WTC11 (cell line): Measurements from ENCODE around the gene GTF2H4.

Source experiments
- CREB1 ChIP-seq: sonication (generic); formaldehyde crosslinking; IDR thresholded peaks from 2 replicates; pipeline ENCODE4 v1.8.0; 2023; ENCODE audit warnings: mild to moderate bottlenecking, missing genetic modification reagents
- MYBL2 ChIP-seq: sonication (generic); formaldehyde crosslinking; IDR thresholded peaks from 2 replicates; pipeline ENCODE4 v1.8.1; 2023; ENCODE audit warnings: mild to moderate bottlenecking, moderate library complexity, missing genetic modification reagents
- NFYB ChIP-seq: sonication (generic); formaldehyde crosslinking; conservative IDR thresholded peaks from 2 replicates; pipeline ENCODE4 v1.8.0; 2022; ENCODE audit warnings: low read depth, missing genetic modification reagents
- SMAD4 ChIP-seq: sonication (generic); formaldehyde crosslinking; IDR thresholded peaks from 2 replicates; pipeline ENCODE4 v1.8.0; 2022; ENCODE audit warnings: mild to moderate bottlenecking, missing genetic modification reagents
- SP1 ChIP-seq: sonication (generic); formaldehyde crosslinking; conservative IDR thresholded peaks from 2 replicates; pipeline ENCODE4 v1.8.1; 2022; ENCODE audit warnings: missing genetic modification reagents
- ZNF232 ChIP-seq: sonication (generic); formaldehyde crosslinking; IDR thresholded peaks from 2 replicates; pipeline ENCODE4 v1.8.0; 2022; ENCODE audit warnings: mild to moderate bottlenecking, missing genetic modification reagents
- TF ChIP-seq, protein P1 (sequence below): fragments of 200-600 bp; IDR thresholded peaks from 2 replicates; pipeline ENCODE4 v1.8.0; 2022; ENCODE audit warnings: antibody characterized with exemption
- TF ChIP-seq, protein P2 (sequence below): sonication (generic); formaldehyde crosslinking; IDR thresholded peaks from 2 replicates; pipeline ENCODE4 v1.8.0; 2023; ENCODE audit warnings: missing genetic modification reagents, mild to moderate bottlenecking, borderline replicate concordance
- TF ChIP-seq, protein P3 (sequence below): sonication (generic); formaldehyde crosslinking; IDR thresholded peaks from 2 replicates; pipeline ENCODE4 v1.8.0; 2022; ENCODE audit warnings: missing genetic modification reagents

DNA sequence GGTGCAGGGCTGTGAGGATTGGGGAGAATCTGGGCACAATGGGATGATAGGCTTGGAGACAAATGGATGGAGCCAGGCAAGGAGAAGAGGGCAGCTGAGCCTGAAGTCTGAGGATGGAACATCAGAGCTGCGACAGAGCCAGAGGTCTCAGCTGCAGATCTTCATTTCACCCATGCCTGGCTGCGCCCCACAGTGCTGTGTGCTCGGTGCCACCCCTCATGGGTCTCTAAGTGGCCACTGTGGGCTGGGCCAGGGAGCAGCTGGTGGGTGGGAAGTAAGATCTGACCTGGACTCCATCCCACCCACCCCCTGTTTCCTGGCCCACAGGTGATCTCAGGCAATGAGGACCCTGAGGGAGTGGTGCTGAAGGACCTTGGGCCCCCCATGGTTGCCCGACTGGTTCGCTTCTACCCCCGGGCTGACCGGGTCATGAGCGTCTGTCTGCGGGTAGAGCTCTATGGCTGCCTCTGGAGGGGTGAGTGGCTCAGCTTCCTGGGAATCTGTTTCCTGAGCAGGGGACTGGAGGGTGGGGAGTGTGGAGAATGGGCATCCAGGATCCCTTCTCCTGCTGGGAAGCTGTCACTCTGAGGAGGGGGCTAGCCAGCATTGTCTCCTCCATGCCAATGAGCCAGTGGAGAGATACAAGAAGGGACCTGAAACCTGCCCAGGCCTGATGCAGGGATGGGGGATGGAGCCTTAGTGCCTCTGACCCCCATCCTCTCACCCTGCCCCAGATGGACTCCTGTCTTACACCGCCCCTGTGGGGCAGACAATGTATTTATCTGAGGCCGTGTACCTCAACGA is 17.2 kb upstream of the GTF2H4 start:
- TF ChIP-seq, protein P1, sequence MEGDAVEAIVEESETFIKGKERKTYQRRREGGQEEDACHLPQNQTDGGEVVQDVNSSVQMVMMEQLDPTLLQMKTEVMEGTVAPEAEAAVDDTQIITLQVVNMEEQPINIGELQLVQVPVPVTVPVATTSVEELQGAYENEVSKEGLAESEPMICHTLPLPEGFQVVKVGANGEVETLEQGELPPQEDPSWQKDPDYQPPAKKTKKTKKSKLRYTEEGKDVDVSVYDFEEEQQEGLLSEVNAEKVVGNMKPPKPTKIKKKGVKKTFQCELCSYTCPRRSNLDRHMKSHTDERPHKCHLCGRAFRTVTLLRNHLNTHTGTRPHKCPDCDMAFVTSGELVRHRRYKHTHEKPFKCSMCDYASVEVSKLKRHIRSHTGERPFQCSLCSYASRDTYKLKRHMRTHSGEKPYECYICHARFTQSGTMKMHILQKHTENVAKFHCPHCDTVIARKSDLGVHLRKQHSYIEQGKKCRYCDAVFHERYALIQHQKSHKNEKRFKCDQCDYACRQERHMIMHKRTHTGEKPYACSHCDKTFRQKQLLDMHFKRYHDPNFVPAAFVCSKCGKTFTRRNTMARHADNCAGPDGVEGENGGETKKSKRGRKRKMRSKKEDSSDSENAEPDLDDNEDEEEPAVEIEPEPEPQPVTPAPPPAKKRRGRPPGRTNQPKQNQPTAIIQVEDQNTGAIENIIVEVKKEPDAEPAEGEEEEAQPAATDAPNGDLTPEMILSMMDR = no peak
- TF ChIP-seq, protein P2, sequence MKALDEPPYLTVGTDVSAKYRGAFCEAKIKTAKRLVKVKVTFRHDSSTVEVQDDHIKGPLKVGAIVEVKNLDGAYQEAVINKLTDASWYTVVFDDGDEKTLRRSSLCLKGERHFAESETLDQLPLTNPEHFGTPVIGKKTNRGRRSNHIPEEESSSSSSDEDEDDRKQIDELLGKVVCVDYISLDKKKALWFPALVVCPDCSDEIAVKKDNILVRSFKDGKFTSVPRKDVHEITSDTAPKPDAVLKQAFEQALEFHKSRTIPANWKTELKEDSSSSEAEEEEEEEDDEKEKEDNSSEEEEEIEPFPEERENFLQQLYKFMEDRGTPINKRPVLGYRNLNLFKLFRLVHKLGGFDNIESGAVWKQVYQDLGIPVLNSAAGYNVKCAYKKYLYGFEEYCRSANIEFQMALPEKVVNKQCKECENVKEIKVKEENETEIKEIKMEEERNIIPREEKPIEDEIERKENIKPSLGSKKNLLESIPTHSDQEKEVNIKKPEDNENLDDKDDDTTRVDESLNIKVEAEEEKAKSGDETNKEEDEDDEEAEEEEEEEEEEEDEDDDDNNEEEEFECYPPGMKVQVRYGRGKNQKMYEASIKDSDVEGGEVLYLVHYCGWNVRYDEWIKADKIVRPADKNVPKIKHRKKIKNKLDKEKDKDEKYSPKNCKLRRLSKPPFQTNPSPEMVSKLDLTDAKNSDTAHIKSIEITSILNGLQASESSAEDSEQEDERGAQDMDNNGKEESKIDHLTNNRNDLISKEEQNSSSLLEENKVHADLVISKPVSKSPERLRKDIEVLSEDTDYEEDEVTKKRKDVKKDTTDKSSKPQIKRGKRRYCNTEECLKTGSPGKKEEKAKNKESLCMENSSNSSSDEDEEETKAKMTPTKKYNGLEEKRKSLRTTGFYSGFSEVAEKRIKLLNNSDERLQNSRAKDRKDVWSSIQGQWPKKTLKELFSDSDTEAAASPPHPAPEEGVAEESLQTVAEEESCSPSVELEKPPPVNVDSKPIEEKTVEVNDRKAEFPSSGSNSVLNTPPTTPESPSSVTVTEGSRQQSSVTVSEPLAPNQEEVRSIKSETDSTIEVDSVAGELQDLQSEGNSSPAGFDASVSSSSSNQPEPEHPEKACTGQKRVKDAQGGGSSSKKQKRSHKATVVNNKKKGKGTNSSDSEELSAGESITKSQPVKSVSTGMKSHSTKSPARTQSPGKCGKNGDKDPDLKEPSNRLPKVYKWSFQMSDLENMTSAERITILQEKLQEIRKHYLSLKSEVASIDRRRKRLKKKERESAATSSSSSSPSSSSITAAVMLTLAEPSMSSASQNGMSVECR (CRISPR knock-in tag) = no peak
- TF ChIP-seq NFYB (CRISPR knock-in tag) (no peak), CREB1 (CRISPR knock-in tag) (no peak), MYBL2 (CRISPR knock-in tag) (no peak), SP1 (CRISPR knock-in tag) (no peak), ZNF232 (CRISPR knock-in tag) (no peak), SMAD4 (CRISPR knock-in tag) (no peak)
- TF ChIP-seq, protein P3, sequence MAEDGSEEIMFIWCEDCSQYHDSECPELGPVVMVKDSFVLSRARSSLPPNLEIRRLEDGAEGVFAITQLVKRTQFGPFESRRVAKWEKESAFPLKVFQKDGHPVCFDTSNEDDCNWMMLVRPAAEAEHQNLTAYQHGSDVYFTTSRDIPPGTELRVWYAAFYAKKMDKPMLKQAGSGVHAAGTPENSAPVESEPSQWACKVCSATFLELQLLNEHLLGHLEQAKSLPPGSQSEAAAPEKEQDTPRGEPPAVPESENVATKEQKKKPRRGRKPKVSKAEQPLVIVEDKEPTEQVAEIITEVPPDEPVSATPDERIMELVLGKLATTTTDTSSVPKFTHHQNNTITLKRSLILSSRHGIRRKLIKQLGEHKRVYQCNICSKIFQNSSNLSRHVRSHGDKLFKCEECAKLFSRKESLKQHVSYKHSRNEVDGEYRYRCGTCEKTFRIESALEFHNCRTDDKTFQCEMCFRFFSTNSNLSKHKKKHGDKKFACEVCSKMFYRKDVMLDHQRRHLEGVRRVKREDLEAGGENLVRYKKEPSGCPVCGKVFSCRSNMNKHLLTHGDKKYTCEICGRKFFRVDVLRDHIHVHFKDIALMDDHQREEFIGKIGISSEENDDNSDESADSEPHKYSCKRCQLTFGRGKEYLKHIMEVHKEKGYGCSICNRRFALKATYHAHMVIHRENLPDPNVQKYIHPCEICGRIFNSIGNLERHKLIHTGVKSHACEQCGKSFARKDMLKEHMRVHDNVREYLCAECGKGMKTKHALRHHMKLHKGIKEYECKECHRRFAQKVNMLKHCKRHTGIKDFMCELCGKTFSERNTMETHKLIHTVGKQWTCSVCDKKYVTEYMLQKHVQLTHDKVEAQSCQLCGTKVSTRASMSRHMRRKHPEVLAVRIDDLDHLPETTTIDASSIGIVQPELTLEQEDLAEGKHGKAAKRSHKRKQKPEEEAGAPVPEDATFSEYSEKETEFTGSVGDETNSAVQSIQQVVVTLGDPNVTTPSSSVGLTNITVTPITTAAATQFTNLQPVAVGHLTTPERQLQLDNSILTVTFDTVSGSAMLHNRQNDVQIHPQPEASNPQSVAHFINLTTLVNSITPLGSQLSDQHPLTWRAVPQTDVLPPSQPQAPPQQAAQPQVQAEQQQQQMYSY (CRISPR knock-in tag) = no peak
